ENCODE measurements around the gene CCR6. TPM values are rescaled to one million over a fixed set of nuclear protein-coding genes. Genes with fewer than 3 reads are reported as not detected.

Gene CCR6
- total RNA-seq (10 to 100 TPM in 3 of 5 donors, 1 to 10 TPM in 2; 3.2 to 19.4 (median 15.0) TPM), total RNA-seq (0.13 to 7.2 (median 1.8) reads per million in 29 experiments)
- total RNA-seq (2013) = 25.6 TPM

DNA sequence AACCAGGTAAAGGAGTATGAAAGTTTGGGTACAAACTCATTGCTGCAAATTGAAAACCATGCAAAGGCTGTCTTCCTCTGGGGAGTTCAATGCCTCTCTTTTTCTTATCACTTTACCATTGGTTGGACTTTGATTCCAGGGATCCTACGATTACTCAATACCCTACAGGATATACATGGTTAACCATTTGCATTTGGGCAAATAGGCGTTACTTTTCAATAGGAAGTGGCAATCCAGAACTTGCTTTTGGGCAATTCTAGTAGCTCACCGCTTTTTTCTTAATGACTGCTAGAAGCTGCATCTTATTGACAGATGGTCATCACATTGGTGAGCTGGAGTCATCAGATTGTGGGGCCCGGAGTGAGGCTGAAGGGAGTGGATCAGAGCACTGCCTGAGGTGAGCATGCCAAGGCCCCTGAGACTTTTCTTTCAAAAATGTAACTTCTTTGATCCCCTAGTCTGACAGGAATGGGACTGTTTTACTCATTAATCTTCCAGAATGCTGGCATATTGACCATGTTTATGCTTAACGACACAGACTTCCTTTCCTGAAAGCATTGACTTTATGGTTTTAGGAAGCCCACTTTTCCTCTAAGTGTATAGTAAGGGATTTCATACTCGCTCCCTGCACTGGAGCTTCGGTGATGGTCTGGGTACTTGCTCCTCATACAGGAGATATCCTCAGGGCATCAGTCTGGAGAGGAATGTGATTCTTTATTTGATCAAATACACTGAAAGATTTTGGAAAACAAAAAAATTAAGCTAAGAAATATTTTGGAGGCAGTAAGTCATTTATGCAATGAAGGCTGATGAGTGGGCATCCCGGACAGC is at the start of gene CCR6:
Gene CCR6, plus strand, starts transcription at position 270 of the 831 bp plus-strand sequence. CDS start 13,039 bp downstream, outside the sequence.
- Histone ChIP-seq H3K9me3 (no peaks in the 10 kb centered on the region), H3K36me3 (ENCODE audit: control insufficient read depth in 2 of 2, extremely low read depth in 1 of 2, insufficient read depth in 1 of 2, low read length in 1 of 2) (no peaks in the 10 kb centered on the region), H3K4me3 (ENCODE audit: control insufficient read depth in 1 of 2, extremely low read depth in 1 of 2, low read length in 1 of 2) (peak within 1 kb of the TSS in 1 of 2 donors; percentile 32), H3K4me1 (ENCODE audit: control insufficient read depth in 1 of 2, extremely low read depth in 1 of 2, insufficient read depth in 2 of 2, low read length in 2 of 2) (peaks cover 23 to 51% of the 10 kb centered on the region in 2 experiments), H3K27me3 (replicated peaks in 1 of 2; ENCODE audit: control insufficient read depth in 2 of 2, extremely low read depth in 1 of 2, insufficient read depth in 2 of 2, low read length in 1 of 2) (no peaks in the 10 kb centered on the region), H3K27ac (ENCODE audit: low read length) (peak within 1 kb of the TSS; percentile 76)
- DNase-seq = no peak
- 76% methylated on average over 5 of the region's 8 CpGs for WGBS (ENCODE audit: insufficient coverage)
- peaks cover 48 to 88% (median 60%) of the 10 kb centered on the region in 3 donors for H3K4me1 Mint-ChIP-seq
- H3K27ac Mint-ChIP-seq = peak within 1 kb of the TSS; percentile 93 to 97
- peaks cover 7% of the 10 kb centered on the region for H3K36me3 Mint-ChIP-seq
- ChIA-PET CTCF (interaction anchor here in 1 of 2 donors (0.6 to 1.3 kb wide), 8 partner anchors 16 to 228 kb away, joined by 3 to 5 read pairs (median 3); no protein-coding TSS in a partner anchor), POLR2A (interaction anchor here (1.0 to 1.3 kb wide), 3 partner anchors 9 to 30 kb away, joined by 3 to 4 read pairs (median 3); no protein-coding TSS in a partner anchor)
- H3K4me3 Mint-ChIP-seq = peak within 1 kb of the TSS; percentile 47 to 67 (median 59)
- no peaks in the 10 kb centered on the region for H3K9me3 Mint-ChIP-seq
- no peaks in the 10 kb centered on the region for H3K27me3 Mint-ChIP-seq
- no peak for ATAC-seq (replicated peaks in 1 of 4)

DNA sequence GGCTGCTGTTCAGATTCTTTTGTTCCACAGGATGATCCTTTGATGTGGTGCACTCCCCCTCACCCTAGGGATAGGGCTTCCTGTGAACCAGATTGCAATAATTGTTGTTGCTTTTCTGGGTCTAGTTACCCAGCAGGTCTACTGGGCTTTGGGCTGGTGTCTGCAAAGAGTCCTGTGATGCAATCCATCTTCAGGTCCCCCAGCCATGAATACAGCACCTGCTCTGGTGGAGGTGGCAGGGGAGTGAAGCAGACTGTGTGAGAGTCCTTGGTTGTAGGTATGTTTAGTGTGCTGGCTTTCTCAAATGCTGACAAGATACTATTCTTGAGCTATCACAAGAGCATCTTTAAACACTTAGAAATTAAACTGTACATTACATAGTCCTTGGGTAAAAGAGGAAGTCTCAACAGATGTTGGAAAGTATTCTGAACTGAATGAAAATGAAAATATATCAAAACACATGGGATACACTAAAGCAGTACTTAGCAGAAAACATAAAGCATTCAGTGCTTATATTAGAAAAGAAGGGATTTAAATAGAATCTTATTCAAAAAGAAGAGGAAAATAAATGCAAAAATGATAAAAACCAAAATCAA is 49.1 kb upstream of the CCR6 start:
- POLR2A ChIA-PET = no interaction called here
- no peak for ATAC-seq (replicated peaks in 1 of 4)
- H3K27ac ChIP-seq (ENCODE audit: low read length) = no peak overlapping the region

DNA sequence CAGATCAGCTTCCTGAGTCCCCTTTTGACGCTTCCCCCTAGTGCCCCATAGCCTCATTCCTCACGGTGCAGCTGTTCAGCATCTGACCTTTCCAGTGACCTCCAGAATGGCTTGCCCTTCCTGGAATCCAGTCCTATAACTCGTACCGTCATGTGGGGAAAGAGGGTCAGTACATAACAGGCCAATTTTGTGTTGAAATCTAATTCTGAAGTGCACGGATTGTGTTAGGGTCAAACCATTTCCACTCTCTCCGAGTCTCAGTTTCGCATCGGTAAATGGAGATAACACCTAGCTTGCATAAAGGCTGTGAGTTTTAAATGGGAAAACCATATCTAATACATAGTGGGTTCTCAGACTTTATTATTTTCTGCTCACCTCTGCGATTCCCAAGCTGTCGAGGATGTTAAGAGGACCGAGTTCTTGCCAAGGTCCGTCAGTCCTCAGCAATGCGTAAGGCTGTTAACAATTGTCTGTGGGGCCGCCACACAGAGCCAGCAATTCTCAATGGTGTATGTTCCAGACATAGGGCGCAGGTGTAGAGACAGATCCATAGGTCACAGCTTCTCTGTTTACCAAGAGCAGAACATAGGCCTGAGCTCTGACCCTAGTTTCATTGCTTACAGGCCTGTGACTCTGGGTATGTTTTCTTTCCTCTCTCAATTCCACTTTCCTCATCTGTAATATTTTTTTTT is 45.5 kb upstream of the CCR6 start:
- ChIA-PET CTCF (no interaction called here), POLR2A (no interaction called here)
- no peaks in the 10 kb centered on the region for H3K27me3 ChIP-seq (replicated peaks in 1 of 2; ENCODE audit: control insufficient read depth in 2 of 2, extremely low read depth in 1 of 2, insufficient read depth in 2 of 2, low read length in 1 of 2)
- peaks cover 0 to 10% of the 10 kb centered on the region in 2 experiments for H3K4me1 ChIP-seq (ENCODE audit: control insufficient read depth in 1 of 2, extremely low read depth in 1 of 2, insufficient read depth in 2 of 2, low read length in 2 of 2)
- no peak for ATAC-seq (replicated peaks in 1 of 4)
- H3K36me3 ChIP-seq (ENCODE audit: control insufficient read depth in 2 of 2, extremely low read depth in 1 of 2, insufficient read depth in 1 of 2, low read length in 1 of 2) = no peaks in the 10 kb centered on the region
- no peak overlapping the region for H3K27ac ChIP-seq (ENCODE audit: low read length)
- no peaks in the 10 kb centered on the region for H3K9me3 ChIP-seq
- DNase-seq = no peak
- Mint-ChIP-seq H3K4me3 (no peak overlapping the region), H3K4me1 (peaks cover 6 to 35% (median 13%) of the 10 kb centered on the region in 3 donors), H3K27ac (no peak overlapping the region), H3K36me3 (peaks cover 1% of the 10 kb centered on the region), H3K9me3 (peaks cover 0 to 8% (median 6%) of the 10 kb centered on the region in 3 donors), H3K27me3 (no peaks in the 10 kb centered on the region)
- no peak overlapping the region for H3K4me3 ChIP-seq (ENCODE audit: control insufficient read depth in 1 of 2, extremely low read depth in 1 of 2, low read length in 1 of 2)
- 97% methylated on average over 9 of the region's 15 CpGs for WGBS (ENCODE audit: insufficient coverage)

More for the DNA sequence above, 49.1 kb upstream of the CCR6 start:
- Mint-ChIP-seq H3K4me1 (peaks cover 2 to 18% (median 6%) of the 10 kb centered on the region in 3 donors), H3K9me3 (peaks cover 0 to 16% (median 12%) of the 10 kb centered on the region in 3 donors), H3K36me3 (peaks cover 5% of the 10 kb centered on the region), H3K27me3 (no peaks in the 10 kb centered on the region), H3K4me3 (no peak overlapping the region), H3K27ac (no peak overlapping the region)
- CTCF ChIA-PET = no interaction called here
- Histone ChIP-seq H3K27me3 (replicated peaks in 1 of 2; ENCODE audit: control insufficient read depth in 2 of 2, extremely low read depth in 1 of 2, insufficient read depth in 2 of 2, low read length in 1 of 2) (no peaks in the 10 kb centered on the region), H3K4me1 (ENCODE audit: control insufficient read depth in 1 of 2, extremely low read depth in 1 of 2, insufficient read depth in 2 of 2, low read length in 2 of 2) (peaks cover 0 to 3% of the 10 kb centered on the region in 2 experiments), H3K9me3 (no peaks in the 10 kb centered on the region), H3K4me3 (ENCODE audit: control insufficient read depth in 1 of 2, extremely low read depth in 1 of 2, low read length in 1 of 2) (no peak overlapping the region), H3K36me3 (ENCODE audit: control insufficient read depth in 2 of 2, extremely low read depth in 1 of 2, insufficient read depth in 1 of 2, low read length in 1 of 2) (no peaks in the 10 kb centered on the region)
- no peak for DNase-seq

DNA sequence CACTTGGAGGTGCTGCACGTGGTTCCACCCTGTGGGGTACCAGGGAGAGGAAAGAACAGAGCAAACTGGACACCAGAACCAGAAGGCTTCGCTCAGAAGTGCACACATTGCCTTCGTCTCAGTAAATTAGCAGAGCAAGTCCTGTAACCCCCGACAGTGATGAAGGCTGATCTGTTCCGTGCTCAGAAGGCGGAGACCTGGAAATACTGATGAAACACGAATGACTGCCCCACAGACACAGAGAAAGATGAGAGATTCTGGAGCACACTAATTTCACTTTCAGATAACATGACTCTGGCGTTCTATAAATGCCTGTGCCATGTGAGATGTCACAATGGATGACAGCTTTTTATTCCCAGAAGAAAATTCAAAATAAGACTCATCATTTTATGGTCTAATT is 44.2 kb upstream of the CCR6 start:
- POLR2A ChIA-PET = no interaction called here
- no peak overlapping the region for H3K4me3 Mint-ChIP-seq
- CTCF ChIA-PET = no interaction called here

DNA sequence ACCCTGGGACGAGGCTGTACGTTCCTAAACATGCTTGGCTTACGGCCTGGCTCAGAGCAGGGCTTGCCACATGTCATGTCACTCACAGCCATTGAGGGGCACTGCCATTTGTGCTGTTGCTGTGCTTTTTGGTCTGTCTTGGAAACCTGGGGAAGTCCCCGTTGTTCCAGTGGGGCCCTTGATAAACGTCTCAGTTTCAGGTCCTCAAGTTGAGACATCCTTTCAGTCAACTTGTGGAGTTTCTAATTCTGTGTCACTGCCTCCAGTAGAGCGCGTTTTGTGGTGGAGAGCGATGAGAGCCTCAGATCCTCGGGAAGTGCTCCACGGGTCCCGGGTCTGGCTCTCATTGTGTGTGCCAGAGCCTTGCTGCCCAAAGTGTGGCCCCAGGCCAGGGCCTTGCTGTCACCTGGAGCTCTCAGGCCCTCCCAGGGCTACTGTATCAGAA is 43.0 kb upstream of the CCR6 start:
- H3K27me3 Mint-ChIP-seq = no peaks in the 10 kb centered on the region
- peak; percentile 54 to 92 (median 77) for ATAC-seq (replicated peaks in 1 of 4)
- no peak overlapping the region for H3K4me3 ChIP-seq (ENCODE audit: control insufficient read depth in 1 of 2, extremely low read depth in 1 of 2, low read length in 1 of 2)
- no peaks in the 10 kb centered on the region for H3K36me3 Mint-ChIP-seq
- H3K27ac Mint-ChIP-seq = peak overlapping the region; percentile 41 to 71
- no peaks in the 10 kb centered on the region for H3K9me3 ChIP-seq
- peak overlapping the region in 2 of 3 donors; percentile 16 to 34 for H3K4me3 Mint-ChIP-seq
- peaks cover 0 to 26% (median 12%) of the 10 kb centered on the region in 3 donors for H3K4me1 Mint-ChIP-seq
- peak in 31 of 35 experiments; percentile 21 to 71 (median 41) for DNase-seq
- no peaks in the 10 kb centered on the region for H3K36me3 ChIP-seq (ENCODE audit: control insufficient read depth in 2 of 2, extremely low read depth in 1 of 2, insufficient read depth in 1 of 2, low read length in 1 of 2)
- H3K27ac ChIP-seq (ENCODE audit: low read length) = peak overlapping the region; percentile 42
- H3K27me3 ChIP-seq (replicated peaks in 1 of 2; ENCODE audit: control insufficient read depth in 2 of 2, extremely low read depth in 1 of 2, insufficient read depth in 2 of 2, low read length in 1 of 2) = no peaks in the 10 kb centered on the region
- peaks cover 0 to 4% (median 0%) of the 10 kb centered on the region in 3 donors for H3K9me3 Mint-ChIP-seq
- ChIA-PET POLR2A (interaction anchor here in 1 of 2 donors (0.5 kb wide), 1 partner anchor 151 kb away, joined by 4 read pairs; no protein-coding TSS in a partner anchor), CTCF (no interaction called here)
- 36% methylated on average over 10 of the region's 11 CpGs for WGBS (ENCODE audit: insufficient coverage)
- peaks cover 0 to 8% of the 10 kb centered on the region in 2 experiments for H3K4me1 ChIP-seq (ENCODE audit: control insufficient read depth in 1 of 2, extremely low read depth in 1 of 2, insufficient read depth in 2 of 2, low read length in 2 of 2)

More for the DNA sequence above, 44.2 kb upstream of the CCR6 start:
- H3K27me3 ChIP-seq (replicated peaks in 1 of 2; ENCODE audit: control insufficient read depth in 2 of 2, extremely low read depth in 1 of 2, insufficient read depth in 2 of 2, low read length in 1 of 2) = no peaks in the 10 kb centered on the region
- no peak for ATAC-seq (replicated peaks in 1 of 4)
- no peak for DNase-seq
- no peaks in the 10 kb centered on the region for H3K36me3 Mint-ChIP-seq
- H3K4me3 ChIP-seq (ENCODE audit: control insufficient read depth in 1 of 2, extremely low read depth in 1 of 2, low read length in 1 of 2) = no peak overlapping the region
- H3K36me3 ChIP-seq (ENCODE audit: control insufficient read depth in 2 of 2, extremely low read depth in 1 of 2, insufficient read depth in 1 of 2, low read length in 1 of 2) = no peaks in the 10 kb centered on the region
- H3K4me1 Mint-ChIP-seq = peaks cover 3 to 30% (median 13%) of the 10 kb centered on the region in 3 donors
- peaks cover 0 to 8% of the 10 kb centered on the region in 2 experiments for H3K4me1 ChIP-seq (ENCODE audit: control insufficient read depth in 1 of 2, extremely low read depth in 1 of 2, insufficient read depth in 2 of 2, low read length in 2 of 2)
- no peak overlapping the region for H3K27ac ChIP-seq (ENCODE audit: low read length)
- 68% methylated on average over 7 of the region's 8 CpGs for WGBS (ENCODE audit: insufficient coverage)
- H3K9me3 ChIP-seq = no peaks in the 10 kb centered on the region
- H3K27me3 Mint-ChIP-seq = no peaks in the 10 kb centered on the region
- H3K27ac Mint-ChIP-seq = no peak overlapping the region
- H3K9me3 Mint-ChIP-seq = peaks cover 0 to 4% (median 0%) of the 10 kb centered on the region in 3 donors

All from T-cell (primary cell).